MM.1S (cell line): Measurements from ENCODE around the gene TMEM108.

Experiments
- DNase-seq: peaks from one replicate; pipeline ENCODE4 v3.0.0-alpha.2; 2015
- H2AFZ ChIP-seq: fragments of 300-600 bp; sonication (generic); 2 replicates; pipeline ENCODE4 v1.6.0; 2016; ENCODE audit warnings: antibody characterized with exemption, low read length
- H3F3A ChIP-seq: fragments of 300-600 bp; sonication (generic); 2 replicates; pipeline ENCODE4 v1.6.1; 2016; ENCODE audit warnings: mild to moderate bottlenecking, antibody characterized with exemption, low read length, moderate library complexity, mixed read lengths; ENCODE audit not compliant: insufficient read depth
- H3K27ac ChIP-seq: fragments of 300-600 bp; sonication (generic); 2 replicates; pipeline ENCODE4 v1.5.1; 2016; ENCODE audit warnings: mild to moderate bottlenecking, low read length
- H3K27me3 ChIP-seq: fragments of 300-600 bp; sonication (generic); replicated peaks from 2 replicates; pipeline ENCODE4 v1.6.0; 2016; ENCODE audit warnings: low read length; ENCODE audit not compliant: insufficient read depth
- H3K36me3 ChIP-seq: fragments of 300-600 bp; sonication (generic); replicated peaks from 2 replicates; pipeline ENCODE4 v1.6.1; 2016; ENCODE audit warnings: mild to moderate bottlenecking, low read length, mixed read lengths; ENCODE audit not compliant: insufficient read depth
- H3K4me1 ChIP-seq: fragments of 300-600 bp; sonication (generic); 2 replicates; pipeline ENCODE4 v1.6.1; 2016; ENCODE audit warnings: low read length, mixed read lengths
- H3K4me2 ChIP-seq: fragments of 300-600 bp; sonication (generic); 2 replicates; pipeline ENCODE4 v1.6.0; 2016; ENCODE audit warnings: low read depth, low read length
- H3K4me3 ChIP-seq: fragments of 300-600 bp; sonication (generic); 2 replicates; pipeline ENCODE4 v1.5.1; 2016; ENCODE audit warnings: low read length, mixed read lengths
- H3K79me2 ChIP-seq: fragments of 300-600 bp; sonication (generic); 2 replicates; pipeline ENCODE4 v1.6.1; 2016; ENCODE audit warnings: mixed run types, low read length, mixed read lengths
- H3K9ac ChIP-seq: fragments of 300-600 bp; sonication (generic); 2 replicates; pipeline ENCODE4 v1.6.1; 2016; ENCODE audit warnings: low read length, mixed read lengths
- H3K9me2 ChIP-seq: fragments of 300-600 bp; sonication (generic); replicated peaks from 2 replicates; pipeline ENCODE4 v1.6.1; 2016; ENCODE audit warnings: mild to moderate bottlenecking, low read length, mixed read lengths; ENCODE audit not compliant: insufficient read depth
- H3K9me3 ChIP-seq: fragments of 300-600 bp; sonication (generic); replicated peaks from 2 replicates; pipeline ENCODE4 v1.6.1; 2016; ENCODE audit warnings: mild to moderate bottlenecking, low read length, mixed read lengths; ENCODE audit not compliant: insufficient read depth
- H4K20me1 ChIP-seq: fragments of 300-600 bp; sonication (generic); 2 replicates; pipeline ENCODE4 v1.6.1; 2016; ENCODE audit warnings: mild to moderate bottlenecking, low read length, moderate library complexity, mixed read lengths; ENCODE audit not compliant: insufficient read depth
- CTCF ChIP-seq: fragments of 300-600 bp; sonication (generic); IDR thresholded peaks from 2 replicates; pipeline ENCODE4 v1.5.1; 2016; ENCODE audit warnings: antibody characterized with exemption, low read length, mixed read lengths
- EZH2 ChIP-seq: fragments of 300-600 bp; sonication (generic); optimal IDR thresholded peaks from 2 replicates; pipeline ENCODE3; 2017; ENCODE audit warnings: low read depth, mild to moderate bottlenecking, antibody characterized with exemption, low read length, mixed read lengths
- EZH2phosphoT487 ChIP-seq: fragments of 300-600 bp; sonication (generic); IDR thresholded peaks from 2 replicates; pipeline ENCODE4 v1.6.1; 2018; ENCODE audit warnings: antibody characterized with exemption, low read length

Gene TMEM108

GRCh38 chr3:133384331-133385027, 346.3 kb downstream of the TMEM108 start:
- peak; percentile 77 for DNase-seq
- Histone ChIP-seq H3K27ac (no peak overlapping the region), H3F3A (no peaks in the 10 kb centered on the region), H4K20me1 (no peaks in the 10 kb centered on the region), H3K27me3 (no peaks in the 10 kb centered on the region), H3K9me3 (no peaks in the 10 kb centered on the region), H3K9me2 (no peaks in the 10 kb centered on the region), H3K36me3 (no peaks in the 10 kb centered on the region), H3K9ac (no peak overlapping the region), H2AFZ (peak overlapping the region; percentile 21; the same call in 1 of the 2 replicates), H3K4me2 (peak overlapping the region; percentile 37; the same call in 1 of the 2 replicates), H3K4me1 (no peaks in the 10 kb centered on the region), H3K4me3 (no peak overlapping the region), H3K79me2 (no peaks in the 10 kb centered on the region)
- no peak for TF ChIP-seq EZH2phosphoT487
- TF ChIP-seq CTCF: peak; percentile 95
- TF ChIP-seq EZH2: no peak

- Histone ChIP-seq H3K27me3 (no peaks in the 10 kb centered on the region), H3K9me3 (no peaks in the 10 kb centered on the region), H3F3A (no peaks in the 10 kb centered on the region), H4K20me1 (no peaks in the 10 kb centered on the region), H3K27ac (no peak overlapping the region), H3K4me2 (no peak overlapping the region), H3K79me2 (no peaks in the 10 kb centered on the region), H3K9ac (no peak overlapping the region), H3K36me3 (no peaks in the 10 kb centered on the region), H2AFZ (no peak overlapping the region), H3K9me2 (no peaks in the 10 kb centered on the region), H3K4me3 (no peak overlapping the region), H3K4me1 (no peaks in the 10 kb centered on the region)
- no peak; the same call in 1 of the 2 replicates for TF ChIP-seq CTCF
- TF ChIP-seq EZH2: no peak
- TF ChIP-seq EZH2phosphoT487: no peak
- no peak for DNase-seq
Measured at GRCh38 chr3:133386876-133387275, 348.7 kb downstream of the TMEM108 start.

- Histone ChIP-seq H3K79me2 (no peaks in the 10 kb centered on the region), H2AFZ (no peak overlapping the region), H3F3A (no peaks in the 10 kb centered on the region), H3K4me2 (no peak overlapping the region), H3K27me3 (no peaks in the 10 kb centered on the region), H3K9ac (no peak overlapping the region), H3K9me2 (no peaks in the 10 kb centered on the region), H3K4me3 (no peak overlapping the region), H3K27ac (no peak overlapping the region), H3K36me3 (no peaks in the 10 kb centered on the region), H3K4me1 (no peaks in the 10 kb centered on the region), H4K20me1 (no peaks in the 10 kb centered on the region), H3K9me3 (no peaks in the 10 kb centered on the region)
- TF ChIP-seq EZH2phosphoT487: no peak
- TF ChIP-seq CTCF: no peak
- no peak for TF ChIP-seq EZH2
- DNase-seq: no peak
Measured at GRCh38 chr3:133387341-133387740, 349.1 kb downstream of the TMEM108 start.
